Stimulated activated memory B cell treated with anti-CD40 and anti-IgM and Interleukin-4, amounts not matched to agents 10 μg/mL and 1 μg/mL and 100 μg/mL, for 72 hours (primary cell): Measurements from ENCODE around the gene MYO10.

Experiments used
- ATAC-seq: fragments of 150-1000 bp; cut with Tn5 transposase; 2 replicates; pipeline ENCODE4 v1.10.0; 2021
- H3K27ac Mint-ChIP-seq: one replicate; pipeline ENCODE4 v1.8.0; 2022; ENCODE audit warnings: mild to moderate bottlenecking, mixed read lengths
- H3K27me3 Mint-ChIP-seq: one replicate; pipeline ENCODE4 v1.8.0; 2022; ENCODE audit warnings: mixed read lengths
- H3K36me3 Mint-ChIP-seq: one replicate; pipeline ENCODE4 v1.8.0; 2022; ENCODE audit warnings: mixed read lengths
- H3K4me1 Mint-ChIP-seq: one replicate; pipeline ENCODE4 v1.8.0; 2022; ENCODE audit warnings: mixed read lengths
- H3K4me3 Mint-ChIP-seq: one replicate; pipeline ENCODE4 v1.8.0; 2022; ENCODE audit warnings: mild to moderate bottlenecking, moderate library complexity, mixed read lengths
- H3K9me3 Mint-ChIP-seq: one replicate; pipeline ENCODE4 v1.8.0; 2022; ENCODE audit warnings: mixed read lengths

Gene MYO10

GRCh38 chr5:16931334-16932110 lies 4.6 kb downstream of the MYO10 start:
- H3K36me3 Mint-ChIP-seq: no peaks in the 10 kb centered on the region
- ATAC-seq: no peak

DNA sequence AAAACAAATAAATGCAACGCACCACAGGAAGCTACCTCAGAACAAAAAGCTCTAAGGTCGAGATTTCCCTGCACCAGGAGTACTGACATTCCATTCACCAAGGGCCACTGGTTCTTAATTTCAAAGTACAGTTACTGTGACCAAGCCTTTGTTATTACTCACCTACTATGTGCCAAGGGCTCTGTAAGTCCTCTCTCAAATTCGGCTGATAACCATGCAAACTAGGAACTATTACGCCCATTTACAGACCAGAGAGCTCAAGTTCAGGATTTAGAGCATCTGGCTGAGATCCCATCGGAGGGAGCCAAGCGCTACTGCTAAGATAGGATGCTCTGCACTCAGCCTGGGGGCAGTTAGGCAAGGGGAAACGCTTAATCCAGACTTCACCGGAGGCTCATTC lies 5.6 kb downstream of the MYO10 start:
- Mint-ChIP-seq H3K27me3 (peaks cover 52% of the 10 kb centered on the region), H3K9me3 (no peaks in the 10 kb centered on the region), H3K4me1 (peaks cover 6% of the 10 kb centered on the region), H3K4me3 (no peak overlapping the region), H3K36me3 (no peaks in the 10 kb centered on the region), H3K27ac (no peak overlapping the region)
- ATAC-seq: no peak

More at GRCh38 chr5:16931334-16932110, 4.6 kb downstream of the MYO10 start:
- H3K27ac Mint-ChIP-seq: no peak overlapping the region
- H3K4me1 Mint-ChIP-seq: peaks cover 17% of the 10 kb centered on the region
- H3K9me3 Mint-ChIP-seq: peaks cover 2% of the 10 kb centered on the region
- peaks cover 62% of the 10 kb centered on the region for H3K27me3 Mint-ChIP-seq
- no peak overlapping the region for H3K4me3 Mint-ChIP-seq

- Mint-ChIP-seq H3K4me1 (peaks cover 2% of the 10 kb centered on the region), H3K27me3 (peaks cover 46% of the 10 kb centered on the region), H3K4me3 (no peak overlapping the region), H3K36me3 (no peaks in the 10 kb centered on the region), H3K9me3 (no peaks in the 10 kb centered on the region), H3K27ac (no peak overlapping the region)
- no peak for ATAC-seq
Observed at GRCh38 chr5:16929831-16930230, 6.3 kb downstream of the MYO10 start.

DNA sequence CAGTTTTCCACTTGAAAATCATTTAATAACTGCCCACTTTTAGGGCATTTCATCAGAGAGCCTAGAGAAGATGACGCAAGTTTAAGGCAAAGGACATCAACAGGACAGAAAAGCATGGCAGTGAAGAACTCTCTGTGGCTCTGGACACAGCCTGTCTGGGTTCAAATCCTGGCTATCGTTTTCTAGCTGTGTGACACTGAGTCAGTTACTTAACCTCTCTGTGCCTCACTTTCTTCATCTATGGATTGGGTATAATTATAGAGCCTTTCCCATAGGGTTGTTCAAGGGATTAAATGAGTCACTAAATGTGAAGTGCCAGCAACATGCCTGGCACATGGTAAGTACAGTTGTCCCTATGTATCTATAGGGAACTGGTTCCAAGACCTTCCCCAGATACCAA lies 6.7 kb downstream of the MYO10 start:
- no peak overlapping the region for H3K4me3 Mint-ChIP-seq
- no peak overlapping the region for H3K27ac Mint-ChIP-seq
- ATAC-seq: no peak
- peaks cover 41% of the 10 kb centered on the region for H3K27me3 Mint-ChIP-seq
- H3K36me3 Mint-ChIP-seq: no peaks in the 10 kb centered on the region
- no peaks in the 10 kb centered on the region for H3K4me1 Mint-ChIP-seq
- no peaks in the 10 kb centered on the region for H3K9me3 Mint-ChIP-seq

DNA sequence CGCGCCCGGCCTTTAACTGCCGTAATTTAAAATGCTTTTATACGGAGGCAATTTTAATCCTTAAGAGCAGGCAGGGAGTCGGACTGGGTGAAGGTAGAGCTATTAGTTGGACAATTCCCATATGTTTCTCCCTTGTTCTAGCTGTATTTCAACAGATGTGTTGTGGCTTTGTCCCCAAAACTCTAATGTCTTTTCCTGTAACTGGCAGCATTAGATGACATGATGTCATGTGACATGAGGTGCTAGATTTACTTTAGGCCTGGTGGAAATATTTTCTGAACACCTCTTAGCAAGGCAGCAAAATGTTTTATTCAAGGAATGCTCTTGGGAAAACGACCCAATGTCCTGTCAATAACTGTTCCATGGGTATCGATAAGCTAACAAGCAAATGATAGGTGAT lies 8.5 kb downstream of the MYO10 start:
- Mint-ChIP-seq H3K9me3 (peaks cover 3% of the 10 kb centered on the region), H3K36me3 (no peaks in the 10 kb centered on the region), H3K4me3 (no peak overlapping the region), H3K27ac (no peak overlapping the region), H3K4me1 (no peaks in the 10 kb centered on the region), H3K27me3 (peaks cover 25% of the 10 kb centered on the region)
- no peak for ATAC-seq

- Mint-ChIP-seq H3K27me3 (peaks cover 13% of the 10 kb centered on the region), H3K36me3 (no peaks in the 10 kb centered on the region), H3K9me3 (peaks cover 3% of the 10 kb centered on the region), H3K27ac (no peak overlapping the region), H3K4me1 (no peaks in the 10 kb centered on the region), H3K4me3 (no peak overlapping the region)
- ATAC-seq: no peak
Observed at GRCh38 chr5:16926417-16926816, 9.7 kb downstream of the MYO10 start.

DNA sequence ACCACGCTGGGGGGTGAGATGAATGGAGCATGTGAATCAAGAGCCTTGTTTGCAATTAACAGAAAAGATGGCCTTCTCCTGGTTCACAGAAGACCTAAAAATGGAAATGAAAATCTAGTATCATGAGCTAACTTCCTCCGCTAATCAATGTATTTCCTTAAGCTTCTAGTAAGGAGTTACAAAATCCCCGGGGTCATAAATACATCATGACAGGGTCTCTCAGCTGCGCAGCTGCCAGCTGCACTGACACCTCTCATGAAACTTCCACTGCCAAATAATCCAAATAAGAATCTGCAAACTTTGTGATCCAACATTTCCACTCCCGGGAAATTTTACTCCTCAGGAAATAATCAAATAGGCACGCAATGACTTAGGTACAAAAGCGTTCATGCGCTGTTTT lies 11.9 kb downstream of the MYO10 start:
- Mint-ChIP-seq H3K9me3 (peaks cover 3% of the 10 kb centered on the region), H3K27ac (no peak overlapping the region)
- ATAC-seq: no peak

GRCh38 chr5:16922430-16922829 lies 13.7 kb downstream of the MYO10 start:
- ATAC-seq: no peak
- H3K9me3 Mint-ChIP-seq: peaks cover 3% of the 10 kb centered on the region
- no peaks in the 10 kb centered on the region for H3K4me1 Mint-ChIP-seq
- no peaks in the 10 kb centered on the region for H3K27me3 Mint-ChIP-seq
- H3K4me3 Mint-ChIP-seq: no peak overlapping the region
- no peaks in the 10 kb centered on the region for H3K36me3 Mint-ChIP-seq
- no peak overlapping the region for H3K27ac Mint-ChIP-seq

More for the DNA sequence above, 11.9 kb downstream of the MYO10 start:
- H3K36me3 Mint-ChIP-seq: no peaks in the 10 kb centered on the region
- no peaks in the 10 kb centered on the region for H3K4me1 Mint-ChIP-seq
- no peak overlapping the region for H3K4me3 Mint-ChIP-seq
- H3K27me3 Mint-ChIP-seq: no peaks in the 10 kb centered on the region

DNA sequence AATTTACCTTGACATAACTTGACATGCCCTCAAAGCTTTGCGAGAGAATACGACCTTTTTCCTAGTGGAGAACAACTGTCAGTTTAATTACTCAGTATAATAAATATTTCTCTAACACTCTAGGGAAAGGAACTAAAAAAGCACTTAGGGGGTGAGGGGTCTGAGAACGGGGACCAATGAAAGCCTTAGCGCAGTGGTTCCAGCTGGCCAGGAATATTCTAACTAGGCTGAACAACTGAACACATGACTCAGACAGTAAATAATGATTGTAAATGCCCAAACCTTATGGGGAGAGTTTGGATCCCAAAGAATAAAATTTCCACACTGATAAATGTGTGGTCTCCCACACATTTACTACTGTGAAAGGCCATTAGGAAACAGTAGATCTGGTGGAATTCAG lies 14.9 kb downstream of the MYO10 start:
- no peaks in the 10 kb centered on the region for H3K27me3 Mint-ChIP-seq
- H3K4me1 Mint-ChIP-seq: no peaks in the 10 kb centered on the region
- no peak overlapping the region for H3K27ac Mint-ChIP-seq
- H3K4me3 Mint-ChIP-seq: no peak overlapping the region
- H3K9me3 Mint-ChIP-seq: peaks cover 3% of the 10 kb centered on the region
- no peaks in the 10 kb centered on the region for H3K36me3 Mint-ChIP-seq
- ATAC-seq: no peak

GRCh38 chr5:16920109-16920816 lies 15.8 kb downstream of the MYO10 start:
- Mint-ChIP-seq H3K27ac (no peak overlapping the region), H3K36me3 (no peaks in the 10 kb centered on the region), H3K4me1 (no peaks in the 10 kb centered on the region), H3K9me3 (peaks cover 3% of the 10 kb centered on the region), H3K4me3 (no peak overlapping the region), H3K27me3 (no peaks in the 10 kb centered on the region)
- ATAC-seq: no peak

DNA sequence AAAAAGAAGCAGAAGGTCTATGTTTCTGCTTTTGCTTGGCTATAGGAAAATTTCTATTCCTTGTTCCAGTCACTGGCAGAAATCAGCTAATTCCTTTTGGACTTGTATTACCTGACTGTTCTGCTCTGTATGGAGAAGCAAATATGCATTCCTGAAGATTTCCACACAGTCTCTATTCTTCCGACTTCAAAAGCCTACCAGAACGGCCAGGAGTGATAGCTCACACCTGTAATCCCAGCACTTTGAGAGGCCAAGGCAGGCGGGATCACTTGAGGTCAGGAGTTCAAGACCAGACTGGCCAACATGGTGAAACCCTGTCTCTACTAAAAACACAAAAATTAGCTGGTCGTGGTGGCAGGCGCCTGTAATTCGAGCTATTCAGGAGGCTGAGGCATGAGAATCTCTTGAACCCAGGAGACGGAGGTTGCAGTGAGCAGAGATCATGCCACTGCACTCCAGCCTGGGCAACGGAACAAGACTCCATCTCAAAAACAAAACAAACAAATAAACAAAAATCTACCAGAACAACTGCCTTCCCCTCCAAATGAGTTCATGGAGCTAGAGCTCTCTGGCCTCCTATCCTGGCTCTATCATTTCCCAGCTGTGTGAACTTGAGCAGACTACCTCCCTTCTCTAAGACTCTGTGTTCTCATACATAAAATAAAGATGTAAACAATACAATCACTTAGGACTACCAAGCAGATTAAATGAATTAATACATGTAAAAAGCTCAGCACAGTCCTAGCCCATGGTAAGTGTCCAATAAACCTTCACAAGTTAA lies 17.0 kb downstream of the MYO10 start:
- H3K27me3 Mint-ChIP-seq: no peaks in the 10 kb centered on the region
- H3K4me1 Mint-ChIP-seq: no peaks in the 10 kb centered on the region
- no peak for ATAC-seq
- H3K27ac Mint-ChIP-seq: no peak overlapping the region
- no peaks in the 10 kb centered on the region for H3K36me3 Mint-ChIP-seq
- H3K9me3 Mint-ChIP-seq: peaks cover 3% of the 10 kb centered on the region
- no peak overlapping the region for H3K4me3 Mint-ChIP-seq

DNA sequence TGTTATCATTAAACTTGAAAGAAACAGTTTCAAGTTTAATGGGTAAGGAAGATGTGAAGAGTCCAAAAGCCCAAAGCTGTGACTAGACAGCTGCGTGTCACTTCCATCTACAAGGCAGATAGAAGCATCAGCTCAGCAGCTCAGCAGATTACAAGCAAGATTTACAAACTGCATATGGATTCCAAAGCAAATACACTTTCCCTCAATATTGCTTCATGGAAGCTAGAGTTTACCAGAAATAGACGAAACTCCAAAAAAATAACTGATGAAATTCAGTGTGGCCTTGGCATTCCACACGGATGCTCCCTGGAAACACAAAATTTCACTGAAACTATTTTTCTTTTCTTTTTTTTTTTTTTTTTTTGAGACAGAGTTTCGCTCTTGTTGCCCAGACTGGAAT lies 17.9 kb downstream of the MYO10 start:
- Mint-ChIP-seq H3K27me3 (no peaks in the 10 kb centered on the region), H3K4me1 (no peaks in the 10 kb centered on the region), H3K4me3 (no peak overlapping the region), H3K36me3 (no peaks in the 10 kb centered on the region), H3K27ac (no peak overlapping the region), H3K9me3 (no peaks in the 10 kb centered on the region)
- ATAC-seq: no peak

GRCh38 chr5:16916262-16916878 lies 19.7 kb downstream of the MYO10 start:
- H3K4me1 Mint-ChIP-seq: no peaks in the 10 kb centered on the region
- no peak for ATAC-seq

DNA sequence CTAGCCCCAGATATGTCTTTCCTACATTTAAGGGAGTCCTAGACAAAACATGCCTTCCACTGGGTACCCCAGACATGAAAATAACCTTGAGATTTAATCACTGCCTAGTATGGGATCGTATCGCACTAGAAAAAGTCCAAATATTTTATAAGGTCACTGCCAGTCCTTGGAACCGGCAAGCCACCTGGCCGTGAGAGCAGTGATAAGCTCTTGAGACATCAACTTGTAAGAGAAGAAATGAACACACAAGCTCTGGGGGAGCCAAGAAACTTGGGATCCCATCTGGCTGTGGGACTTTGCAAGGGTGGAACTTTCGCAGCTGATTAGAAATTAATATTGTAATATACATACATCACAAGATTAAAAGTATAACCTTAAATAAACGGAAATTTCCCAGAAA lies 21.5 kb downstream of the MYO10 start:
- no peaks in the 10 kb centered on the region for H3K4me1 Mint-ChIP-seq
- no peaks in the 10 kb centered on the region for H3K27me3 Mint-ChIP-seq
- H3K36me3 Mint-ChIP-seq: no peaks in the 10 kb centered on the region
- H3K9me3 Mint-ChIP-seq: no peaks in the 10 kb centered on the region
- H3K4me3 Mint-ChIP-seq: no peak overlapping the region
- no peak overlapping the region for H3K27ac Mint-ChIP-seq
- ATAC-seq: no peak

More at GRCh38 chr5:16916262-16916878, 19.7 kb downstream of the MYO10 start:
- H3K4me3 Mint-ChIP-seq: no peak overlapping the region
- H3K36me3 Mint-ChIP-seq: no peaks in the 10 kb centered on the region
- no peaks in the 10 kb centered on the region for H3K27me3 Mint-ChIP-seq
- H3K27ac Mint-ChIP-seq: no peak overlapping the region
- H3K9me3 Mint-ChIP-seq: no peaks in the 10 kb centered on the region

GRCh38 chr5:16914108-16914435 lies 22.0 kb downstream of the MYO10 start:
- ATAC-seq: no peak
- Mint-ChIP-seq H3K27ac (no peak overlapping the region), H3K4me3 (no peak overlapping the region), H3K9me3 (no peaks in the 10 kb centered on the region), H3K4me1 (no peaks in the 10 kb centered on the region), H3K27me3 (no peaks in the 10 kb centered on the region), H3K36me3 (no peaks in the 10 kb centered on the region)
